HT1080 (cell line): ENCODE results near the gene RNASE12. TPM values are rescaled to one million over a fixed set of nuclear protein-coding genes. Genes with fewer than 3 reads are reported as not detected.
"Not testable (repeated sequence)": the region's sequence is repeated elsewhere in the genome, so short reads cannot be mapped to it uniquely, and the experiment has no call there.

Experiments
- DNase-seq: peaks from one replicate; pipeline ENCODE4 v3.0.0-alpha.2; 2015; ENCODE audit warnings: low read depth
- total RNA-seq: library from RNA; depleted of rRNA; stranded (reverse); fragments of >200 nt; shearing (Covaris generic); gene quantifications from 2 replicates; pipeline ENCODE4 v1.2.3, GENCODE V29; 2014

RNASE12 gene
- total RNA-seq, 1 experiment from 2014 or later = not detected

DNA sequence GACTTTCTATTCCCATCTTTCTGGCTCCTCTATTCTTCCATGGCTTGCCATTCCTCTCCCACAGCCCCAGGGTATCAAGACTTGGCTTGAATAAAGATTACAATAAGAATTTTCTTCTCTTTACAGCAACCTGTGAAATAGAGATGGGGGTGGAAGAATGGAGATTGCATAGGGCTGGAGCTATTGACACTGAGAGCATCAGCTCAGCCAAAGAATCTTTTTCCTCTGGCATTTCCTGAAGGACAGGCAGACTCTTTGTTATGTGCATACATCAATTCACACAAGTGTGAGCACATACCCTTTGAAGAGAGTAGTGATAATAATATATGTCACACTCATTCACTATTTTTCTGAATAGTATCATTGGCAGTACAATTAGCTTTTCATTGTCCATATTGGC is 8.0 kb downstream of the RNASE12 start:
- DNase-seq = no peak

DNA sequence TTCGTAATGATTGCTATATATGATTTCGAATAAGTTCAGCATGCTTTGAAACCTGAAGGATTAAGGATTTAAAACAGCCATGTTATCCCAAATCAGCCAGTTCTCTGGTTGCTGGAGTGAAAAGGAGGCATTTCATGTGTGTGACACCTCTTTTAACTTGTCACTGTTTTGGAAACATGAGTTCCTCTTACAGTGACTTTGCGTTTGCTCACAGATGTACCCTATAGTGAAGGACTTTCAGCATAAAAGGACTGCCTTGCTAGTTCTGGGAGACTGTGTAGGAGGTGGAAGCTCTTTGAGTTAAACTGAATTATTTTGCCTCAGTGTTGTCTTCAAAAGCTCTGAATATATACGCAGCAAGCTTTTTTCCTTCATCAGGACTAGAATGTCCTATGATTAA is 10.9 kb downstream of the RNASE12 start:
- DNase-seq = no peak

DNA sequence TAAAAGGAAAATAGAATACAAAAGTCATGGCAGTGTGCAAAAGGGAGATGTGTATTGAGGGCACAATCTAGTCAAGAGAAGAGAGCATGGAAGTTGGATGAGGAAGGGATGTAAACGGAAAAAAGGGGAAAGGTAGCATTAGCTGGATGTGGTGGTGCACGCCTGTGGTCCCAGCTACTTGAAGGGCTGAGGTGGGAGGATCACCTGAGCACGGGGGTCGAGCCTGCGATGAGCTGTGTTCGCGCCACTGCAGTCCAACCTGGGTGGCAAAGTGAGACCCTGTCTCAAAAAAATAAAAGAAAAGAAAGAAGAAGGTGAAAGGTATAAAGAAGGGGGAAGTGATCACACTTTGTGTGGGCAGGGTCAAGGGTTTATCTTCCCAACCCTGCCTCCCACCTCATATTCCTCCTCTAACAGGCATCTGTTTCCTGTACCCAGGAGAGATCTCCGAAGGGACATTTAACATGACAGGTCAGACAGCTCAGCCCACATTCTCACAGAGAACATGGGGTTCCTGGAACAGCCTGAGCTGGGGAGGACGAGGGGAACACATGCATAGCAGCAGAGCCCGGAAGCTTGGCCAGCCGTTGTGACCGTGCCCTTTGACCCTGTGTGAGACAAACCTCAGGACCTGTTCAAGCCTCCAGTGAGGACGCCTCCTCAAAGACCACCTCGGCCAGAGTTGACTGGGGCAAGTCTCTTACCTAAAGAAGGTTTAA is 12.2 kb downstream of the RNASE12 start:
- DNase-seq = no peak

- no peak for DNase-seq
Observed at GRCh38 chr14:20578325-20578724, 12.9 kb downstream of the RNASE12 start.

DNA sequence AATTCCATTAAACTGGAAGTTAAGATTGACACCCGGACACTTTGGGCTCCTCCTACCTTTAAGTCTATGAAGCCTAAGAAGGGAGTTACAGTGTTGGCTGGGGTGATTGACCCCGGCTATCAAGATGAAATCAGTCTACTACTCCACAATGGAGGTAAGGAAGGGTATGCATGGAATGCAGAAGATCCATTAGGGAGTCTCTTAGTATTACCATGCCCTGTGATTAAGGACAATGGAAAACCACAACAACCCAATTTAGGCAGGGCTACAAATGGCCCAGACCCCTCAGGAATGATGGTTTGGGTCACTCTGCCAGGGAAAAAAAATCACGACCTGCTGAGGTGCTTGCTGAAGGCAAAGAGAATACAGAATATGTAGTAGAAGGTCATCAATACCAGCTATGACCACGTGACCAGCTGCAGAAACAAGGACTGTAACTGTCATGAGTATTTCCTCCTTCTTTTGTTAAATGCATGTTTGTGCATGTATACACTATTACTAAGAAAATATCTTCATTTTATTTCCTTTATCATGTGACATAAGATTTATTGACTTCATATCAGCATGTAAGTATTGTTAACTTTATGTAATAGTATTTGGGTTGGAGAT is 18.7 kb downstream of the RNASE12 start:
- DNase-seq = not testable (repeated sequence)

DNA sequence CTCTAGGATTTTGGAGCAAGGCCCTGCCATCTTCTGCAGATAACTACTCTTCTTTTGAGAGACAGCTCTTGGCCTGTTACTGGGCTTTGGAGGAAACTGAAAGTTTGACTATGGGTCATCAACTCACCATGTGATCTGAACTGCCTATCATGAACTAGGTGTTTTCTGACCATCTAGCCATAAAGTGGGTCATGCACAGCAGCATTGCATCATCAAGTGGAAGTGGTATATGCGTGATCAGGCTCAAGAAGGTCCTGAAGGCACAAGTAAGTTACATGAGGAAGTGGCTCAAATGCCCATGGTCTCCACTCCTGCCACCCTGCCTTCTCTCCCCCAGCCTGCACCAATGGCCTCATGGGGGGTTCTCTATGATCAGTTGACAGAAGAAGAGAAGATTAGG is 20.5 kb downstream of the RNASE12 start:
- DNase-seq = not testable (repeated sequence)

- DNase-seq = not testable (repeated sequence)
Observed at GRCh38 chr14:20569865-20570264, 21.3 kb downstream of the RNASE12 start.

GRCh38 chr14:20569066-20569465 is 22.1 kb downstream of the RNASE12 start:
- DNase-seq = no peak

DNA sequence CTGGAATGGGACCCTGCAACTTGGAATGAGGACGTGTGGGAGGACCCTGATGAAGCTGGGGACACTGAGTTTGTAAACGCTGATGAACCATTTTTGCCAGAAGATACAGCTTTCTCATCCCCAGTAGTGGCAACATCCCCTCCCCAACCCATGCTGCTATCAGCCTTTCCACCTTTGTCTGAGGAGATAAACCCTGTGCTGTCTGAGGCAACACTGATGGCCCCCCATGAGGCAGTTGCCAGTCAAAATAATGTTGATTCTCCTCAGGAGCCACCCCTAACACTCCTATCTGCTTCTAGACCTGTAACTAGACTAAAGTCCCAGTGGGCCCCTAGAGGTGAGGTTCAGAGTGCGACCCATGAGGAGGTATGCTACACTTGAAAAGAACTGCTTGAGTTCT is 22.8 kb downstream of the RNASE12 start:
- no peak for DNase-seq

GRCh38 chr14:20567199-20567598 is 24.0 kb downstream of the RNASE12 start:
- DNase-seq = not testable (repeated sequence)

DNA sequence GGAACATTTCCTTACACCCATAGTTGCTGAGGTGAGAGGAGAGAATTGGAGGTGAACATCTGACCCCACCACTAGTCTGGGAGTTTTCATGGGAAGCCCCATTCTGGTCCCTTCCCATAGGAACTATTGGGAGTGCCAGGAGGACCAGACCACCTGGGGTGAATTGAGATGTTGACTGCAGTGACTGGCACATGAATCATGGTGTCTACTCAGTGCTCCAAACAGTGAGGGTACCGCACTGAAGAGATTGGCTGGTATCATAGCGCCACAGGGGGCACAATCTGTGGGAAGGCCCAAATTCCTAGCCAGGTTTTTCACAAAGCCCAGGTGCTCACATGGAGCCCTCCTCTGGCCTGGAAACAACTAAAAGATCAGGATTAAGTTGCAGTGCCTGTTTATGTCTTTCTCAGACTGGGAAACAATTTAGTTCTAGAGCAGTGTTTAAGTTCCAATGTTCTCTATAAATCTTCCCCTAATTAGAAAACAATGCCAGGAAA is 26.6 kb downstream of the RNASE12 start:
- peak; percentile 59 for DNase-seq

DNA sequence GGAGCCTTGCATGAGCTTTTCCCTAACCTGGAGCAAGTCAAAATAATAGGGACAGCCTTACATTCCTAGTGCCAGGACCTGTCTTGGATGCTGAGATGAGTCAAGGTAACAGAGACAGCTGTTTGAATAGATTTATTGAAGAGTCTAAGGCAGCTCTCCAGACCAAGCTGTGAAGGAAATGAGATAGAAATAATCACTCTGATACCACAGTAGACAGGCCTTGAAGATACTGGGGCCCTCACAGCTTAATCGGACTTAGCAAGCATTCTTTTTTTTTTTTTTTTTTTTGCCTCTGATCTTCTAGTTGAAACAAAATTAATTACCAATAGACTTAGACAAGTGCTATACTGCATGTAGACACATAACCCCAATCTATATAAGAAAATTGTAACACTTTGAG is 27.2 kb downstream of the RNASE12 start:
- DNase-seq = no peak

DNA sequence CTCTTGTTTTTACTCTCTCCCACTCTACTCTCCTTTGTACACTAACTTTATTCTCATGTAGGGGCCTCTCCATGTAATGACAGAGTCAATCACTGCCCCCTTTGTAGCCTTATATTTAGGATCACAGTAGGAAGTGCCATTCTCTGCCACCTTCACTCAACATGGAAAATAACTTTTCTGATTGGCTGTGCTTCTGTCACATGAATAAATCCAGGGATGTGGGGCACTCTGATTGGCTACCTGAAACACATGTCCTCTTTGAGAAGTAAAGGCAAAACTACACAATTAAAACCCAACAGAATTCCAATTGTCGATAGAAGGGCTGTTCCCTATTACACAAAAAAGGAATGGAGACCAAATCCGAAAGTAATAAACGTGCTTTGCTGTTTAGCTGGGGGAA is 30.2 kb downstream of the RNASE12 start, which contains the start of gene RNASE9:
Gene RNASE9, minus strand, starts transcription at position 87 of the 400 bp plus-strand sequence.
- no peak for DNase-seq

DNA sequence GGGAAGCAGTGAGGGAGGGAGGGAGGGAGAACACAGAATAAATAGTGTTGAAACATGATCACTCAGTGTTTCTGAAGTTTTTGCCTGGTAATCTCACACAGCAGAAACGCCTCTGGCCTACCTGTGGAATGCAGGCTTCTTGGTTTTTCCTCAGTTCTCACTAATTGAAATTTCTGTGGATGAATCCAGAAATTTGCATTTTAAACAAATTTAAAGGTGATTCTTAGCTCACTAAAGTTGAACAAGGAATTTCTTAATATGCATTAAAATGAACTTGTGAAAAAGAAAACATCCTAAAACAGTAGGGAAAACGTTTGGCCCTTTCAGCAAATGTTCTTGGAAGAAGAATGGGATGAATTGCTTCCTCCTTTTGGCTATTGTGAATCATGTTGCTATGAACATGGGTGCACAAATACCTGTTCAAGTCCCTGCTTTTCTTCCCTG is 31.7 kb downstream of the RNASE12 start:
- DNase-seq = no peak

- no peak for DNase-seq
Observed at GRCh38 chr14:20557212-20557542, 34.0 kb downstream of the RNASE12 start.

DNA sequence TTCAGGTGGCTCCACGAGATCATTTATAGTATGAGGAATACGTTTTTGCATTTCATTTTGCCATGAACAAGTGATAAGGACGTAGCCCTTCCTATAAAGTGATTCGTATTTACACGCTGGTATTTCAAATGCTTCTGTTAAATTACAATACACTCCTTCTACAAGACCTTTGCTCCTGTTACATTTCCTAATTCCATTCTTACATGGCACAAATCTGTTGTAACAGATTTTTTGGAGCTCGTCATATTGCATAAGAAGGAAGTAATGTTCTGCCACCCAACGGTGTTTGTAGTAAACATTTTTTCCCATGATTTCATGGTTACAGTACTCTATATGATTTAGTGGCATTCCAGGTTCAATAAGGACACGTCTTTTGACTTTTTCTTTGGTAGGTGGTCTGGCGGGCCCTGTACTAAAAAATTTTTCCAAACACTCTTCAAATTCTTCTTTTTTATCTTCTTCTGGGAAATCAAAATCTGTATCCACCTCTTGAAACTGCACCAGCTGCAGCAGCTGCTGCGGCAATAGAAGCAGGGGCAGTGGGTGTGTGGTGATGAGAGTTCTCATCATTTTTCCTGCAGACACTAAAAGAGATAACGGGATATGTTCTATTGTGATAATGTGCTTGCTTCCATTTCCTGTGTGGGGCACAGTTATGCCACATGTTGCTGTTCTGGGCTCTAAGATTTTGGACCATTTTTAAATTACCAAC is 34.5 kb downstream of the RNASE12 start:
- no peak for DNase-seq

- DNase-seq = no peak
Observed at GRCh38 chr14:20555845-20556244, 35.3 kb downstream of the RNASE12 start.

DNA sequence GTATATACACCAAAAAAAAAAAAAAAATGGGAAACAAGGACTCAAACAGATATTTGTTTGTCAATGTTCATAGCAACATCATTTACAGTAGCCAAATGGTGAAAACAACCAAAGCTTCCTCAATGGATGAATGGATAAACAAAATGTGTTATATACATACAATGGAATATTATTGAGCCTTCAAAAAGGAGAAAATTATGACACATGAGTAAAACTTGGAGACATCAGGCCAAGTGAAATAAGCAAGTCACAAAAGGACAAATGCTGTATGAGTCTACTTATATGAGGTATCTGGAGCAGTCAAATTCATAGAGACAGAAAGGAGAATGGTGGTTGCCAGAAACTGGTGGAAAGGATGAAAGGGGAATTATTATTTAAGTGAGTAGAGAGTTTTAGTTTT is 38.2 kb downstream of the RNASE12 start:
- DNase-seq = no peak

DNA sequence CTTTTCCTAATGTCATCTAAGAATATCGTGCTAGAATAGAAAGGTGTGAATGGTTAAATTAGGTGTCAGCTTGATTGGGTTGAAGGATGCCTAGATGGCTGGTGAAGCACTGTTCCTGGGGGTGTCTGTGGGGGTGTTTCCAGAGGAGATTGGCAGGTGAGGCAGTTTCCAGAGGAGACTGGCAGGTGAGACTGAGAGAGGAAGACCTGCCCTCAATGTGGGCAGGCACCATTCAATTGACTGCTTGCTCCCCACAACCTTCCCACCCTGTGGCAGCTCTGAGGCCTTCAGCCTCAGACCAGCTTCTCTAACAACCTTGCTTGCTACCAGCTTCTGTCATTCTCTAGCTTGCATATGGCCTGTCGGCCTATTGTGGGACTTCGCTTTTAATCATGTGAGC is 39.6 kb downstream of the RNASE12 start:
- no peak for DNase-seq

DNA sequence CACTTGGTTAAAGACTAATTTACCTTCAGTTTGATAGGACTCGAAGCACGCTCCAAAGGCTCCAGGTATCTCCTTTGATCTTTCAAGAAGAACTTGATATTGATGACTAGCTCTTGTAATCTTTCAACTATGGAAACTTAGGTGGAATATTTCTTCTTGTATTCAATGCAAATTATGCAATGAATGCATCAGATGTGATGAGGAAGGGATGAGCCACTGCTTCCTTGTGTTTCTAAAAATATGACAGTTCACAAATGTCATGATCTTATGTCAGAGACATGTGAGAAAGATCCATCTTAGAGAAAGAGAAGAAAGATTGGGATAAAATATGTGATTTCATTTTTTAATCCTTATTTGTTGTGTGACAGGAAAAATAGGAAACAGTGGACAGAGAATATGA is 40.2 kb downstream of the RNASE12 start:
- DNase-seq = no peak

- DNase-seq = no peak
Observed at GRCh38 chr14:20548414-20549158, 42.6 kb downstream of the RNASE12 start.

DNA sequence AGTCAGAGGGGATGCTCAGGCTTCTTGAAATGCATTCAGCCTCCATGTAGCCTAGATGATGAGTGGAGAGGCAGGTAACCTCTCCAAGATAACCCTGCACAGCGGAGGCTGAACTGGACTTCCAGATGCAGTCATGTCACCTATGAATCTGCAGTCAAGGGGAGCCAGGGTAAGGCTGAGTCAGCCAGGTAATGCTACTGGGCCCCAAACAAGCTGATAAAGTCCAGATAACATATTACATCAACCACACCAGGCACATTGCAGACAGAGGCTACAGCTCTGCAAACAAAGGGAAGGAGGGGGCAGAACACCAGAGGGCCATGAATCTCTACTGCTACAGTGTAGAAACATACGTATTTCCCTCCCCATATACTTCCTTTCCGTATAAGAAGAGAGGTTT is 44.3 kb downstream of the RNASE12 start:
- DNase-seq = no peak
